ENCODE data around the gene DNAJC10. TPM values are rescaled to one million over a fixed set of nuclear protein-coding genes. Genes with fewer than 3 reads are reported as not detected.
"Not testable (repeated sequence)": the region's sequence is repeated elsewhere in the genome, so short reads cannot be mapped to it uniquely, and the experiment has no call there.

DNAJC10 gene
- total RNA-seq, 2 donors from 2014 or later, result 74.7 to 78.9 TPM

DNA sequence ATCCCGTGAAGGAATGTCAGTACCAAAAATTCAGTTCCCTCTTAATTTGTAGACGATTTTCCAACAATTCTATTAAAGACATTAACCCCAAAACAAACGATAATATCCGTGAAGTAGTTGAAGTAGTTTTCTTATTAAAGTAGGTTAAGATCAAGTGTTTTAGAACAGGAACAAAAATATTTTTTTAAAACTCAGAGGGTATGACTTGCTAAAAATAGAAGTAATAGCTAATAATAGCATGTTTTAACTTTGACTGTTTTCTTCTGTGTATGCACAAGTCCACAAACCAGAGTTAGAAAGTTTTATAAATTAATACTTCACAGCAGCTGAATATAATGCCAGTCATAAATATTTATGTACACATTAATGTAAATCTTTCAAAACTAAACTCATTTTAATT is 2.4 kb downstream of the DNAJC10 start:
- intact Hi-C loops (cut with DNase I, micrococcal nuclease), result no loop called here
- DNase-seq (no peak), ATAC-seq (no peak)

- not testable (repeated sequence) for ATAC-seq
Measured at GRCh38 chr2:182719116-182719515, 3.1 kb downstream of the DNAJC10 start.

DNA sequence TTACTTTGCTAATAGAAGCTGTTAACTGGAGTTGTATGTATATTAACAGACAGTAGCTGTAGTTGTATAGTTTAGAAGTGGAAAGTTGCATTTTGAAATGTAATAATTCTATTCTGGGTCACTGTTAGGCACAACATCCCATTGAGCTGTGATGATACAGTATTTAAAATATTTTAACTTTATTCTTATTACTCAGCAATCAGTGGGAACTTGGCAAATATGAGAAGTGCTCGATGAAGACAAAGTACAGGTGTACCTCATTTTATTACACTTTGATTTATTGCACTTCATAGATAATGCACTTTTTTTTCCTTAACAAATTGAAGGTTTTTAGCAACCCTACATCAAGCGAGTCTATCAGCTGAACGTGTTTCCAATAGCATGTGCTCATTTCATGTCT is 8.6 kb downstream of the DNAJC10 start:
- ATAC-seq, result no peak

More at GRCh38 chr2:182719116-182719515, 3.1 kb downstream of the DNAJC10 start:
- DNase-seq; intact Hi-C loops (cut with DNase I, micrococcal nuclease): not testable (repeated sequence)

GRCh38 chr2:182726473-182726872 is 10.4 kb downstream of the DNAJC10 start:
- intact Hi-C loops (cut with DNase I, micrococcal nuclease), result no loop called here
- ATAC-seq (no peak), DNase-seq (no peak)

More for the DNA sequence above, 8.6 kb downstream of the DNAJC10 start:
- DNase-seq, result no peak
- intact Hi-C loops (cut with DNase I, micrococcal nuclease), result no loop called here

DNA sequence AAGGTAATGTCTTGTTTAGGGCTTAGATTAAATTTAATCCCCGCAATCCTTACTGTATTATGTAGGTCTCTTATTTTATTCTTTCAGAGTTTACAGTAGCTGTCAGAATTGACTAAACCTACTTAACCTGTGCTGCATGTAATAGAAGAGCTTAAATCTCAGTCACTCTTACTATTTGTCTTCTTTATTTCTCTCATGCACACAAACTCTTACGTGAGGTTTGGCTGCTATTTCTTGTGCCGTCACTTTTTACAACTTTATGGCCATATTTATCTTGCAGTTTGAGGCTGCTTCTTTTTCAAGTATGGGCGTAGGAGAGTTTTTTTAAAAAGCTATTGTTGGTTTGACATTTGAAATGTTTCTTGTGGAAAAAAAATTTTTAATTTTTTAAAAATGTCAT is 12.0 kb downstream of the DNAJC10 start:
- intact Hi-C loops (cut with DNase I, micrococcal nuclease), result no loop called here
- DNase-seq, result no peak
- ATAC-seq, result peak; percentile 84

- intact Hi-C loops (cut with DNase I, micrococcal nuclease), result no loop called here
- no peak for ATAC-seq
- no peak for DNase-seq
Measured at GRCh38 chr2:182729710-182730339, 13.8 kb downstream of the DNAJC10 start.

GRCh38 chr2:182730486-182730885 is 14.4 kb downstream of the DNAJC10 start:
- ATAC-seq, result no peak
- intact Hi-C loops (cut with DNase I, micrococcal nuclease), result no loop called here
- no peak for DNase-seq

DNA sequence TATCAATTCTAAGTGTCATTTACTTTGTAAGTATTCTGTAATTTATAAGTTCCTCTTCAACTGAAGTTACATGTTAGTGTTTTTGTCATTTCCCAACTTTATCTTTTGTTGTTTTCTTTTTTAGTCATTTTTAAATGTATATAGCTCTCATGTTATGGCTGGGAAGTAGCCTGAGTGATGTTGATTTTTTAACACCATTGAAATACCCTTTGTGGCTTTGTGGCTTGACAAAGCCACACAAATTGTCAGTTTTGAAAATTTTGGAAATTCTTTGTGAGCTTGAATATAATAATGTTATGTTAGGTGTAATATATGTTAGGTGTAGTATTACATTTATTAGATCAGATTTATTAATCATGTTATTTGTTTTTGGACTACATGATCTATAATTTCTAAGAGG is 16.7 kb downstream of the DNAJC10 start:
- DNase-seq, result no peak
- no peak for ATAC-seq
- intact Hi-C loops (cut with DNase I, micrococcal nuclease), result no loop called here

- intact Hi-C loops (cut with DNase I, micrococcal nuclease), result no loop called here
- ATAC-seq (no peak), DNase-seq (no peak)
Measured at GRCh38 chr2:182733572-182733971, 17.5 kb downstream of the DNAJC10 start.

- DNase-seq; intact Hi-C loops (cut with DNase I, micrococcal nuclease); ATAC-seq: not testable (repeated sequence)
Measured at GRCh38 chr2:182736856-182737255, 20.8 kb downstream of the DNAJC10 start.

DNA sequence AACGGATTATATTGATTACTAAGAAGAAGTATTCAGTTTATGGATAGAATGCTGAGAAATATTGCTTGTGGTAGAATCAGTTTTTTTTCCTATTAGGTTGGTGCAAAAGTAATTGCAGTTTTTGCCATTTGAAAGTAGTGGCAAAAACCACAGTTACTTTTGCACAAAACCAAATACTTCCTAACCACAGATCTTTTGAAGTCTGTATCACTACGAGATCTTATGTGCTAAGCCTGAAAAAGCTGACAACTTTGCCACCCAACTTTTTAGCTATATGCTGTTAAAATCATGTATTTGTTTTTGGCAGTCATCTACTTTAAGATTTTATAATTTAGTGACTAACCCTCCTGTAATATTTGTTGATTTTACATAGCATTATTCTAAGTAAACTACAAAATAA is 24.6 kb downstream of the DNAJC10 start:
- no peak for ATAC-seq
- DNase-seq, result no peak
- intact Hi-C loops (cut with DNase I, micrococcal nuclease), result no loop called here

DNA sequence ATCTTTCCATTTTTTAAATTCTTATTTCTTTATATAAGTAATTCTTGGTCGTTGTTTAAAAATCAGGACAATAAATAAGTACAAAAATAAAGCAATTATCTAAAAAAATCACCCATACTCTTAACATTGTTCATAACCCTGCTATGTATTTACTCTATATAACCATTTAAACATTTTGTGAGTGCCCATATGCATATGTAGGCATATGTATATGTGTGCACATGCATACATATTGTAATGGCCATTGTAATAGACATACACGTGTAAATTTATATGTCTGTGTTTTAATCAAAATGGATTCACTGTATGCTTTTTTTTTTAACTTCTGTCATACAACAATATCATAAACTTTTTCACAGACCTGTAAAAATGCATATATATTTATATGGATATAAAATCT is 25.6 kb downstream of the DNAJC10 start:
- ATAC-seq, result no peak
- intact Hi-C loops (cut with DNase I, micrococcal nuclease), result no loop called here
- no peak for DNase-seq

GRCh38 chr2:182744490-182744889 is 28.4 kb downstream of the DNAJC10 start:
- intact Hi-C loops (cut with DNase I, micrococcal nuclease), result no loop called here
- ATAC-seq (no peak), DNase-seq (no peak)

- ATAC-seq (no peak), DNase-seq (no peak)
- intact Hi-C loops (cut with DNase I, micrococcal nuclease), result no loop called here
Measured at GRCh38 chr2:182745061-182745460, 29.0 kb downstream of the DNAJC10 start.

DNA sequence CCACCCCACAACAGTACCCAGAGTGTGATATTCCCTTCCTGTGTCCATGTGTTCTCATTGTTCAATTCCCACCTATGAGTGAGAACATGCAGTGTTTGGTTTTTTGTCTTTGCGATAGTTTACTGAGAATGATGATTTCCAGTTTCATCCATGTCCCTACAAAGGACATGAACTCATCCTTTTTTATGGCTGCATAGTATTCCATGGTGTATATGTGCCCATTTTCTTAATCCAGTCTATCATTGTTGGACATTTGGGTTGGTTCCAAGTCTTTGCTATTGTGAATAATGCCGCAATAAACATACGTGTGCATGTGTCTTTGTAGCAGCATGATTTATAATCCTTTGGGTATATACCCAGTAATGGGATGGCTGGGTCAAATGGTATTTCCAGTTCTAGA is 29.8 kb downstream of the DNAJC10 start:
- intact Hi-C loops (cut with DNase I, micrococcal nuclease); ATAC-seq; DNase-seq: not testable (repeated sequence)

GRCh38 chr2:182754231-182754630 is 38.2 kb downstream of the DNAJC10 start:
- no peak for ATAC-seq
- no peak for DNase-seq
- intact Hi-C loops (cut with DNase I, micrococcal nuclease), result no loop called here

DNA sequence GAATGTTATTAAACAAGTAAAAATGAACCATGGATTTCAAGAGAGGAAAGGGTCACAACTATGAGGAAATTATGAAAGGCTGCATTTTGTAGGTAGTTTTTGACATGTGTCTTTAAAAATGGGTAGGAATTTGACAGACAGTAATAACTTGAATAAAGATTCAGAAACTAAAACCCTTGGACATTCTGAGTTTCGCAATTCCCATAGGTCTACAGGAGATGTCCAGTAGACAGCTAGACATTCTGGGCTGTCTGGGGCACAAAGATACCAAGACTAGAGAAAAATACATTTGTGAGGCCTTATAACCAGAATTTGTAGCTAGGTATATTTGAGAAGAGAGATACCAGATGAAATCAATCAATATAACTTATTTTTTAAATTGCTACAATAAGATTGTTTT is 42.3 kb downstream of the DNAJC10 start:
- DNase-seq, result no peak
- intact Hi-C loops (cut with DNase I, micrococcal nuclease), result no loop called here
- no peak for ATAC-seq

DNA sequence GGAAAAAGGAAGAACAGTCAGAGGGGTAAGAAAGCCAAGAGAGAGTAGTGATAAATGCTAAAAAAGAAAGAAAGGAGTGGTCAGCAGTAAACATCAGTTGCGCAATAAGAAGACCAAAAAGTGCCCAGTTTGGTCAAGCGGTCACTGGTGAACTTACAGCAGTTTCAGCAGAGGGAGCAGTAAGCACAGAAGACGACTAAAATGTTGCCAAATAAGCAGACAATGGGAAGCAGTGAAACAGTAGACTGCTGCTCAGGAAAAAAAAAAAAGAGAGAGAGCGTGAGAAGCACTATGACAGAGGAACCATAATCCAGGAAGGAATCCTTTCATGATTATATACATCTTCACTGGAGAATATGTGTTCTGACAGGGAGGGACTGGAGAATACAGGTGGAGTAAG is 45.8 kb downstream of the DNAJC10 start:
- intact Hi-C loops (cut with DNase I, micrococcal nuclease), result no loop called here
- ATAC-seq, result no peak
- DNase-seq, result no peak

DNA sequence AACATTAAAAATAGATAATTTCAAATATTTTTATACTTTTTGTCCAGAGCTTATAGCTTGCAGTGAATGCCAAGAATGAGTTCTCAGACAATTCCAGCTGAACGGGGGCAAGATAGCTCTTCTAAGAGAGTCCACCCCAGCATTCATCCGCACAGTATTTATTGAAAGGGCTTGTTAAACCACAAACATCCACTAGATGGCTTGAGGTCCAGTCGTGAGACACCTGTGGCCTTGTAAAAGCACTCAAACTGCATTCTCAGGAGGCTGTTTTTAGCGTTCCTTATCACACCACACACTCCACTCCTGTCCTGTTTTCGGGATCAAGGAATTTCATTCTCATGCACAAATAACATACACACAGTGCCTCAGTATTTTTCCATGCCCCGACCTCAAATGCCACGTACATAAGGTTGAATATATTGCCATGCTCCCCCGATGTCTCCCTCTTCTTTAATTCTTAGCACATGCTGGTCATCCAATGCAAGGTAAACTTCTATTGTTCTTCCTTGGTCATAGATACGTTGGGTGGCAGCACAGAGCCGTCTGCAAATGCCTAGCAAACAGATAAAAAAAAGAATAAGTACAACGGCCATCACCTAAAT is 47.4 kb downstream of the DNAJC10 start:
- intact Hi-C loops (cut with DNase I, micrococcal nuclease), result no loop called here
- ATAC-seq, result peak; percentile 65
- no peak for DNase-seq

DNA sequence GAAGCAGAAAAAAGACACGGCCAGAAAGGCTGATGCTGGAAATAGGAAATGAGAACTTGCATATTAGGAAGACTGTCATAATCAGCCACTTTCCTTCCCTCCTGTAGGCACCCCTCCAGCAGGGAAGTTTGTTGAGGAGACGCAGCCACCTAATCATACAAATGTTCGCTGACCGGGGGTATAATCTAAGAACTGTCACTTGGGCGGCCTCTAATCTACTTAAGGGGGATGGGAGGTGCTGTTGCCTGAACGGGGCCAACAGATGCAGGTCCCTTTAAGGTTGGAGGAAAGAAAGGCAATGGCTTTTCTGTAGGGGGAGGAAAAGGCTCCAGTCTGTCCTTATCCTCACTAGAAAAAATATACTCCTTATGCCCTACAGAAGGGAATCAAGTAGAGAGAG is 50.6 kb downstream of the DNAJC10 start:
- ATAC-seq (no peak), DNase-seq (no peak)
- intact Hi-C loops (cut with DNase I, micrococcal nuclease), result no loop called here

DNA sequence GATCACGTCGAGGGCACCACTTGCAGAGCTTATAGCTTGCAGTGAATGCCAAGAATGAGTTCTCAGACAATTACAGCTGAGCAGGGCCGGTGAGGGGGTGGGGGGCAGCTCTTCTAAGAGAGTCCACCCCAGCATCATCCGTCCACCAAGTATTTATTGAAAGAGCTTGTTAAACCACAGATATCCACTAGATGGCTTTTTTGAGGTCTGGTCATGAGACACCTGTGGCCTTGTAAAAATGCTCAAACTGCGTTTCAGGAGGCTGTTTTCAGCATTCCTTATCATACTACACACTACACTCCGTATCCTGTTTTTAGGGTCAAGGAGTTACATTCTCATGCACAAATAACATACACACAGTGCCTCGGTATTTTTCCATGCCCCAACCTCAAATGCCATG is 51.5 kb downstream of the DNAJC10 start:
- ATAC-seq (peak; percentile 54), DNase-seq (no peak)
- intact Hi-C loops (cut with DNase I, micrococcal nuclease), result no loop called here

Measured in left colon (tissue), 2 donors.